Keratinocyte (primary cell): ENCODE measurements around the gene NOP14. TPM values are rescaled to one million over a fixed set of nuclear protein-coding genes. Genes with fewer than 3 reads are reported as not detected.

Experiments used
- DNase-seq: peaks from one replicate; pipeline ENCODE4 v3.0.0-alpha.2; 2011; ENCODE audit warnings: low read depth, missing footprints, low spot score
- FAIRE-seq: peaks from 2 replicates; lab custom pipeline; 2011; peaks lifted over from hg19 to GRCh38; lab: Jason Lieb, UNC
- H2AFZ ChIP-seq: 2 replicates; pipeline ENCODE4 v1.6.0; 2012; ENCODE audit warnings: low read length, control low read depth, inconsistent platforms; ENCODE audit not compliant: control insufficient read depth
- H3K27ac ChIP-seq: 2 replicates; pipeline ENCODE4 v1.5.1; 2011; ENCODE audit warnings: low read length; ENCODE audit not compliant: control insufficient read depth, insufficient read depth
- H3K27me3 ChIP-seq: 3 replicates; pipeline ENCODE4 v1.6.0; 2011; ENCODE audit warnings: low read length; ENCODE audit not compliant: control insufficient read depth, insufficient read depth; ENCODE audit errors: extremely low read depth
- H3K36me3 ChIP-seq, 2 experiments: 2 replicates in 1 of 2; 3 replicates in 1 of 2; pipeline ENCODE4 v1.5.1; 2011; ENCODE audit warnings: low read length in 2 of 2, mild to moderate bottlenecking in 1 of 2; ENCODE audit not compliant: control insufficient read depth in 2 of 2, insufficient read depth in 2 of 2; ENCODE audit errors: extremely low read depth in 1 of 2
- H3K4me1 ChIP-seq: 3 replicates; pipeline ENCODE4 v1.5.1; 2011; ENCODE audit warnings: low read length; ENCODE audit not compliant: control insufficient read depth, insufficient read depth; ENCODE audit errors: extremely low read depth
- H3K4me2 ChIP-seq: 3 replicates; pipeline ENCODE4 v1.6.0; 2011; ENCODE audit warnings: low read depth, low read length; ENCODE audit not compliant: control insufficient read depth, insufficient read depth; ENCODE audit errors: extremely low read depth
- H3K4me3 ChIP-seq, 3 experiments: fragments of 200-600 bp in 1 of 3; sonication (generic) in 1 of 3; 2 replicates in 2 of 3; 3 replicates in 1 of 3; pipeline ENCODE4 v1.5.1; 2011 to 2016; ENCODE audit warnings: low read length in 3 of 3, mild to moderate bottlenecking in 3 of 3, control low read depth in 2 of 3, inconsistent platforms in 1 of 3, low read depth in 1 of 3, mixed read lengths in 1 of 3, mixed run types in 1 of 3, moderate library complexity in 1 of 3; ENCODE audit not compliant: control insufficient read depth in 2 of 3, insufficient read depth in 2 of 3; ENCODE audit errors: extremely low read depth in 1 of 3
- H3K79me2 ChIP-seq: 2 replicates; pipeline ENCODE4 v1.6.0; 2012; ENCODE audit warnings: low read length; ENCODE audit not compliant: control insufficient read depth, insufficient read depth
- H3K9ac ChIP-seq: 3 replicates; pipeline ENCODE4 v1.6.0; 2011; ENCODE audit warnings: low read length; ENCODE audit not compliant: control insufficient read depth, insufficient read depth; ENCODE audit errors: extremely low read depth
- H3K9me1 ChIP-seq: 3 replicates; pipeline ENCODE4 v1.6.0; 2011; ENCODE audit warnings: low read length; ENCODE audit not compliant: control insufficient read depth, insufficient read depth; ENCODE audit errors: extremely low read depth
- H3K9me3 ChIP-seq: 2 replicates; pipeline ENCODE4 v1.5.1; 2012; ENCODE audit warnings: low read depth, low read length; ENCODE audit not compliant: control insufficient read depth
- H4K20me1 ChIP-seq: 3 replicates; pipeline ENCODE4 v1.6.0; 2011; ENCODE audit warnings: low read length; ENCODE audit not compliant: control insufficient read depth, insufficient read depth; ENCODE audit errors: extremely low read depth
- CTCF ChIP-seq, 3 experiments: IDR thresholded peaks in 1 of 3; conservative IDR thresholded peaks in 1 of 3; optimal IDR thresholded peaks in 1 of 3; 2 replicates in 2 of 3; 3 replicates in 1 of 3; pipeline versions ENCODE3 to v1.5.1; 2011; ENCODE audit warnings: low read length in 3 of 3, mild to moderate bottlenecking in 3 of 3, moderate library complexity in 2 of 3, control low read depth in 1 of 3, inconsistent platforms in 1 of 3; ENCODE audit not compliant: insufficient read depth in 2 of 3; ENCODE audit errors: extremely low read depth in 1 of 3
- EZH2 ChIP-seq: IDR thresholded peaks from one replicate; pipeline ENCODE4 v1.6.1; 2012; ENCODE audit warnings: inconsistent platforms, mild to moderate bottlenecking, low read length, moderate library complexity
- dilution Hi-C: fragments of 300-500 bp; cut with MboI; formaldehyde crosslinking; loops from one replicate; pipeline ENCODE4 v1.7.0; 2020; ENCODE audit warnings: low sequenced_read_pairs; ENCODE audit not compliant: extremely low pct_ligation_motif_present
- polyA plus RNA-seq, 5 experiments: library from polyadenylated mRNA; depleted of rRNA in 3 of 5; stranded (reverse) in 3 of 5; stranded (forward) in 1 of 5; unstranded in 1 of 5; fragments of >200 nt; gene quantifications; 1 replicate in 1 of 5; 2 replicates in 3 of 5; 3 replicates in 1 of 5; pipeline versions ENCODE4 v1.2.1 to v1.2.3, GENCODE V29; 2011 to 2012; ENCODE audit warnings: missing spikeins in 2 of 5, low read depth in 1 of 5, low replicate concordance in 1 of 5

The NOP14 gene
- polyA plus RNA-seq, 1 donor (not counting 4 experiments of a cell fraction or from before 2014, with no cell fraction given): 21.8 TPM

GRCh38 chr4:2928242-2929176, 34.7 kb downstream of the NOP14 start:
- Histone ChIP-seq H3K4me1 (peaks cover 9% of the 10 kb centered on the region), H3K4me3 (no peak overlapping the region), H3K9ac (no peak overlapping the region), H3K36me3 (peaks cover 36 to 48% of the 10 kb centered on the region in 2 experiments), H3K4me2 (no peak overlapping the region), H2AFZ (no peak overlapping the region), H3K9me3 (no peaks in the 10 kb centered on the region), H3K9me1 (no peaks in the 10 kb centered on the region), H3K27me3 (no peaks in the 10 kb centered on the region), H3K27ac (no peak overlapping the region), H4K20me1 (peaks cover 3% of the 10 kb centered on the region), H3K79me2 (peaks cover 24% of the 10 kb centered on the region)
- dilution Hi-C loops: no loop called here
- no peak for FAIRE-seq
- TF ChIP-seq CTCF (optimal IDR thresholded peaks at IDR 0.05 in 1 of 3, IDR thresholded peaks at IDR 0.05 in 1 of 3, conservative IDR thresholded peaks at IDR 0.05 in 1 of 3; ENCODE audit: extremely low read depth in 1 of 3, insufficient read depth in 2 of 3, low read length in 3 of 3) (no peak), EZH2 (no peak)
- DNase-seq: no peak

- Histone ChIP-seq H3K4me2 (no peak overlapping the region), H3K36me3 (peaks cover 36 to 42% of the 10 kb centered on the region in 2 experiments), H4K20me1 (peaks cover 3% of the 10 kb centered on the region), H3K9me1 (no peaks in the 10 kb centered on the region), H3K79me2 (peaks cover 16% of the 10 kb centered on the region), H3K9me3 (no peaks in the 10 kb centered on the region), H3K27ac (no peak overlapping the region), H3K27me3 (no peaks in the 10 kb centered on the region), H3K9ac (no peak overlapping the region), H3K4me1 (peaks cover 11% of the 10 kb centered on the region), H3K4me3 (no peak overlapping the region), H2AFZ (no peak overlapping the region)
- no peak for DNase-seq
- TF ChIP-seq CTCF (optimal IDR thresholded peaks at IDR 0.05 in 1 of 3, IDR thresholded peaks at IDR 0.05 in 1 of 3, conservative IDR thresholded peaks at IDR 0.05 in 1 of 3; ENCODE audit: extremely low read depth in 1 of 3, insufficient read depth in 2 of 3, low read length in 3 of 3) (no peak), EZH2 (no peak)
- dilution Hi-C loops: no loop called here
- FAIRE-seq: no peak
Measured at GRCh38 chr4:2927696-2928075, 35.5 kb downstream of the NOP14 start.
